ENCODE data around the gene TNP1. TPM values are rescaled to one million over a fixed set of nuclear protein-coding genes. Genes with fewer than 3 reads are reported as not detected.

Gene TNP1
- total and polyA plus RNA-seq, 10 donors, result not detected

DNA sequence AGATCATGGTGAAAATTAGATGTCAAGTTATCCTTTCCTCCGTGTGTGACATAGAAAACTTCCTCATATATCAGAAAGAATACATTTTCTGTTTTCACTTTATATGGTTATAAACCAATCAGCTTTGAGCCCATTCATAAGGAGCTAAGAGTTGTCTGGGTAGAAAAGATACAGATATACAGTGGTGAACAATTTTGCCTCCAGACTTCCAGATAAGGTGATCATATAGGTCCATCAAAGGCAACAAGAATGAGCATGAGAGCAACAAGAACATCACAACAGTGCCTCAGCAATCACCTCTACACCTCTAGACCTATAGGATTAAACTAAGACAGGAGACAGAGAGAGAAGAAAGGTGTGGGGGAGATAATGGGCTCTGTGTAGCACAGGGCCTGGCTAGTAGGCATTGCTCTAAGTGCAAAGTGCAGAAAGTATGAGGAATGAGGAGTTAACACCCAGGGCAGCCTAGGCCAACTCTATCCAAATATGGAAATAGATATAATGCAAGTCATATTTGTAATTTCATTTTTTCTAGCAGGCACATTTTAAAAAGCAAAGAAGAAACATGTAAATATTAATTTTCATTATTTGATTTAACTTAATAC, 8.3 kb downstream of the TNP1 start:
- Histone ChIP-seq H3K27ac (no peak overlapping the region), H3K4me1 (peaks cover 0 to 2% (median 0%) of the 10 kb centered on the region in 6 donors), H3K27me3 (replicated peaks in 1 of 7) (no peaks in the 10 kb centered on the region), H3K4me3 (no peak overlapping the region), H3K36me3 (no peaks in the 10 kb centered on the region), H3K9me3 (no peaks in the 10 kb centered on the region)
- WGBS, 5 donors, result 59 to 74% (median 68%) methylated on average over 1 of the region's 1 CpG
- DNase-seq, result no peak
- TF ChIP-seq, protein P1, sequence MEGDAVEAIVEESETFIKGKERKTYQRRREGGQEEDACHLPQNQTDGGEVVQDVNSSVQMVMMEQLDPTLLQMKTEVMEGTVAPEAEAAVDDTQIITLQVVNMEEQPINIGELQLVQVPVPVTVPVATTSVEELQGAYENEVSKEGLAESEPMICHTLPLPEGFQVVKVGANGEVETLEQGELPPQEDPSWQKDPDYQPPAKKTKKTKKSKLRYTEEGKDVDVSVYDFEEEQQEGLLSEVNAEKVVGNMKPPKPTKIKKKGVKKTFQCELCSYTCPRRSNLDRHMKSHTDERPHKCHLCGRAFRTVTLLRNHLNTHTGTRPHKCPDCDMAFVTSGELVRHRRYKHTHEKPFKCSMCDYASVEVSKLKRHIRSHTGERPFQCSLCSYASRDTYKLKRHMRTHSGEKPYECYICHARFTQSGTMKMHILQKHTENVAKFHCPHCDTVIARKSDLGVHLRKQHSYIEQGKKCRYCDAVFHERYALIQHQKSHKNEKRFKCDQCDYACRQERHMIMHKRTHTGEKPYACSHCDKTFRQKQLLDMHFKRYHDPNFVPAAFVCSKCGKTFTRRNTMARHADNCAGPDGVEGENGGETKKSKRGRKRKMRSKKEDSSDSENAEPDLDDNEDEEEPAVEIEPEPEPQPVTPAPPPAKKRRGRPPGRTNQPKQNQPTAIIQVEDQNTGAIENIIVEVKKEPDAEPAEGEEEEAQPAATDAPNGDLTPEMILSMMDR (IDR thresholded peaks at IDR 0.05 in 8 of 11, conservative IDR thresholded peaks at IDR 0.05 in 3 of 11), result no peak
- no peak for TF ChIP-seq POLR2AphosphoS5 (IDR thresholded peaks at IDR 0.05)
- TF ChIP-seq POLR2A (IDR thresholded peaks at IDR 0.05), result no peak
- intact Hi-C loops (cut with DNase I; ENCODE audit: low total_unique reads), result no loop called here

DNA sequence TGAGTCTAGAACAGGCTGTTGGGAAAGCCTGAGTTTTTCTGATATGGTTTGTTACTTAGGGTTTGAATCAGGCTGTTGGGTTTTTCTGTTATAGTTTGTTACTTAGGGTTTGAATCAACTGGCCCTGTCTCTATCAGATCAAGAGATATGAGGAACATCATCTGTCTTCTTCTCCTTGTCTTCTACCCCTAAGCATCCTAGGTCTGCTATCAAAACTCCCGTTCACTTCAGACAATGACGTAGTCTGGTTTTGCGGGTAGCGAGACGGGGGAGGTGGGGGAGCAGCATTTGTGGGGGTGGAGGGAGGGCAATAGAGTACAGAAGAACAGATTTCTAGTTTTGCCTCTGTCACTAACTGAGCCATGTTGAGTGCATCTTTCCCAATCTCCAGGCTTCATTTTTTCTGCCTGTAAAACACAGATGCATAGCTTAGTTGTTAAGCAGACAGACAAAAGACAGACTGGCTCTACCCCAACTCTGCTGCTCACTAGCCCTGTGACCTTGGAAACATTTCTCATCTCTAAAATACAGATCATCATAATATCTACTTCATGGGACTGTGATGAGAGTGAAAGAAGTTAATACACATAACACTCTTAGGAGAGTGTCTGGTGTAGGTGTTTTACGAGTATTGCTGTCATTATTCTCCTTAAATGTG, 9.1 kb downstream of the TNP1 start:
- no peaks in the 10 kb centered on the region for H3K36me3 ChIP-seq
- DNase-seq, result no peak
- H3K27me3 ChIP-seq (replicated peaks in 1 of 7), result no peaks in the 10 kb centered on the region
- H3K9me3 ChIP-seq, result no peaks in the 10 kb centered on the region
- 77 to 84% (median 80%) methylated on average over 6 of the region's 6 CpGs for WGBS, 5 donors
- no peak for TF ChIP-seq POLR2A (IDR thresholded peaks at IDR 0.05)
- TF ChIP-seq, protein P1 (IDR thresholded peaks at IDR 0.05 in 8 of 11, conservative IDR thresholded peaks at IDR 0.05 in 3 of 11), result no peak
- no peak overlapping the region for H3K4me3 ChIP-seq
- no peak overlapping the region for H3K27ac ChIP-seq
- intact Hi-C loops (cut with DNase I; ENCODE audit: low total_unique reads), result no loop called here
- no peaks in the 10 kb centered on the region for H3K4me1 ChIP-seq

DNA sequence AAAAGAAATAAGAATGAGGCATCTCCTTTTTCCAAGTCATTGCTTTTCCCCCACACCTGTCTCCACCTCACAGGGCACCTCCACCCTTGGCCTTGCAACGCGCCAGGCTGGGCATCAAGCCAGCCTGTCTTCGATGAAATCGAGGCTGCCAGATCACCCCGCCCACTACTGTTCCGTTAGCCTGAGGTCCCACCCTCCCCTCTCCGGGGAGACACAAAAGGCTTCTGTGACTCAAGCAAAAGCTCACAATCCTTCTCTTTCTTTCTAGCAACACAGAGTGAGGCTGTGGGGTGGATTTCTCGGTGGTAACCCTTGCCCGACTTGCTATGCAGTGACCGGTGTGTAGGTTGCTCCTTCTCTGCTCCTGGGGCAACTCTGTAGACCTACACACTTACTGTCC, 9.9 kb downstream of the TNP1 start:
- DNase-seq, result no peak
- Histone ChIP-seq H3K4me1 (no peaks in the 10 kb centered on the region), H3K4me3 (no peak overlapping the region), H3K27ac (no peak overlapping the region), H3K9me3 (no peaks in the 10 kb centered on the region), H3K27me3 (replicated peaks in 1 of 7) (no peaks in the 10 kb centered on the region), H3K36me3 (no peaks in the 10 kb centered on the region)
- 79 to 87% (median 82%) methylated on average over 10 of the region's 10 CpGs for WGBS, 5 donors
- TF ChIP-seq POLR2AphosphoS5 (IDR thresholded peaks at IDR 0.05) (no peak), POLR2A (IDR thresholded peaks at IDR 0.05) (no peak)
- TF ChIP-seq, protein P1 (IDR thresholded peaks at IDR 0.05 in 8 of 11, conservative IDR thresholded peaks at IDR 0.05 in 3 of 11), result no peak
- intact Hi-C loops (cut with DNase I; ENCODE audit: low total_unique reads), result no loop called here

DNA sequence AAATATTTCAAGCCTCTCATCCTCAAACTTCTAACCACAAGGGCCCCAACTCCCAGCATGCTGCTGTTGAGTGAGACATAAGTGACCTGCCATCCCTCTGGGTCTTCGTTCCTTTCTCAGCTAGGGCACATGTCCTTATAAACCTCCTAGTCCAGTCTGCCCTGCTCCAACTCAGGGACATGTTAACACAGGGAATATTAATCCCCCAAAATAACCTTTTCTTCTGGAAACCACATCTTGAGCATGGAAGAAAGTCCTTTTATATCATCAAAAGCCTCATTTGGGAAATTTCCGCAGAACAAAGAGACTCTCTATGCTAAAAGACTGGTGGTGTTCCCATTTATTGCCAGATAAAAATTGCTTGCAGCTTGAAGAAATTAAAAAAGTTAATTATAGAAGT, 14.4 kb downstream of the TNP1 start:
- TF ChIP-seq, protein P1 (IDR thresholded peaks at IDR 0.05 in 8 of 11, conservative IDR thresholded peaks at IDR 0.05 in 3 of 11), result no peak
- no peak for TF ChIP-seq POLR2A (IDR thresholded peaks at IDR 0.05)
- no peak for TF ChIP-seq POLR2AphosphoS5 (IDR thresholded peaks at IDR 0.05)

More for the DNA sequence above, 14.4 kb downstream of the TNP1 start:
- Histone ChIP-seq H3K4me1 (no peaks in the 10 kb centered on the region), H3K27ac (no peak overlapping the region), H3K27me3 (replicated peaks in 1 of 7) (no peaks in the 10 kb centered on the region), H3K9me3 (peaks cover 0 to 3% (median 0%) of the 10 kb centered on the region in 8 donors), H3K36me3 (no peaks in the 10 kb centered on the region), H3K4me3 (no peak overlapping the region)
- DNase-seq, result no peak
- 85 to 96% (median 92%) methylated on average over 2 of the region's 2 CpGs for WGBS, 5 donors
- intact Hi-C loops (cut with DNase I; ENCODE audit: low total_unique reads), result no loop called here
